Measurements from ENCODE around the gene TLCD3B.

TLCD3B gene

DNA sequence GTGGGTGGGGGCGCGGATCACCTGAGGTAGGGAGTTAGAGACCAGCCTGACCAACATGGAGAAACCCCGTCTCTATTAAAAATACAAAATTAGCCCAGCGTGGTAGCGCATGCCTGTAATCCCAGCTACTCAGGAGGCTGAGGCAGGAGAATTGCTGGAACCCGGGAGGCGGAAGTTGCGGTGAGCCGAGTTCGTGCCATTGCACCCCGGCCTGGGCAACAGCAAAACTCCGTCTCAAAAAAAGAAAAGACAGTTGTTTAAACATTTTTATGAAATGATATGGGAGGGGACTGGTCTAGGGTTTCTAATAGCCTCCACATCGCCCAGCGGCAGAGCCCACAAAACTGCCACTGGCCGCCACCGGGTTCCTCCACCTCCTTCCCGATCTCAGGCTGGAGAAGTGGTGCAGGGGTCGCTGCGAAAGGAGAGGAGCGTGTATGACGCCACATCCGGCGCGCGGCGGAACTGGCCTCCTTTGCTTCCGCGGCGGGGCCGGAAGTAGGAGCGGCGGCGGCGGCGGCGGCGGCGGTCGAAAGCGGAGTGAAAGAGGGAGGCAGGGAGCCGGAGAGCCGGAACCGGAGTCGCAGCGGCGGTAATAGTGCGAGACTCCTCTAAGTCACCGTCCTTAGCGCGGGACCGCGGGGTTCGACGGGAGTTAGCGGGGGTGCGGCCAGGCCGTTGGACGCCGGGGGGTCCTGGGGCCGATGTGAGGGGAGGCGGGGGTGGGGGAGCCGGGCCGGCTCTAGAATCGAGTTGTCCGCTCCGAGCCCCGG lies 44.6 kb upstream of the TLCD3B start, which contains the start of gene PPP4C:
PPP4C (plus strand) TSS at position 492 of the 773 bp plus-strand sequence. CDS start 384 bp downstream, outside the sequence.
- Histone ChIP-seq H3K27me3 (no peaks in the 10 kb centered on the region), H3K4me1 (ENCODE audit: control insufficient read depth in 1 of 2, insufficient read depth in 1 of 2, low read depth in 1 of 2, low read length in 1 of 2) (peaks cover 36 to 37% of the 10 kb centered on the region in 2 experiments), H3K27ac (peak within 1 kb of the TSS; percentile 96), H3K9me3 (no peaks in the 10 kb centered on the region), H3K4me3 (ENCODE audit: low read depth in 1 of 2, low read length in 1 of 2) (peak within 1 kb of the TSS; percentile 89 to 97), H3K36me3 (peaks cover 72% of the 10 kb centered on the region)
- TF ChIP-seq, protein P1, sequence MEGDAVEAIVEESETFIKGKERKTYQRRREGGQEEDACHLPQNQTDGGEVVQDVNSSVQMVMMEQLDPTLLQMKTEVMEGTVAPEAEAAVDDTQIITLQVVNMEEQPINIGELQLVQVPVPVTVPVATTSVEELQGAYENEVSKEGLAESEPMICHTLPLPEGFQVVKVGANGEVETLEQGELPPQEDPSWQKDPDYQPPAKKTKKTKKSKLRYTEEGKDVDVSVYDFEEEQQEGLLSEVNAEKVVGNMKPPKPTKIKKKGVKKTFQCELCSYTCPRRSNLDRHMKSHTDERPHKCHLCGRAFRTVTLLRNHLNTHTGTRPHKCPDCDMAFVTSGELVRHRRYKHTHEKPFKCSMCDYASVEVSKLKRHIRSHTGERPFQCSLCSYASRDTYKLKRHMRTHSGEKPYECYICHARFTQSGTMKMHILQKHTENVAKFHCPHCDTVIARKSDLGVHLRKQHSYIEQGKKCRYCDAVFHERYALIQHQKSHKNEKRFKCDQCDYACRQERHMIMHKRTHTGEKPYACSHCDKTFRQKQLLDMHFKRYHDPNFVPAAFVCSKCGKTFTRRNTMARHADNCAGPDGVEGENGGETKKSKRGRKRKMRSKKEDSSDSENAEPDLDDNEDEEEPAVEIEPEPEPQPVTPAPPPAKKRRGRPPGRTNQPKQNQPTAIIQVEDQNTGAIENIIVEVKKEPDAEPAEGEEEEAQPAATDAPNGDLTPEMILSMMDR (IDR thresholded peaks at IDR 0.05) = peak; percentile 57

DNA sequence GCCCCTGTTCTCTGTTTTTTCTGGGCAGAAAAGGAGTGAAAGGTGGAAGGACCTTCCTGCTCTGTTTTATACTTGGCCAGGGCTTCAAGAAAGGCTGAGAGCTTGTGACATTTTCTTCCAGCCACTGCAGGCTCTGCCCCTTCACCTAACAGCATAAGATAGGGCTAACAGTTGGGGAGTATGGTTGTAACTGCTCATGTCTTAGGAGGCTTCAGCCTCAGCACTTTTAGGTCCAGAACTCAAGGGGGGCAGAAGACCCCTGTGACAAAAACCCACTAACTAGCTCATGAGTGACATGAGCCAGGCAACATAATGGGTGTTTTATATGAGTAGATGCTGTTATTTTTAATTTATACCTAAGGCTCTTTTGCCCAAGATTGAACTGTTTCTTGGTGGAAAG lies 39.4 kb upstream of the TLCD3B start:
- Histone ChIP-seq H3K4me1 (ENCODE audit: control insufficient read depth in 1 of 2, insufficient read depth in 1 of 2, low read depth in 1 of 2, low read length in 1 of 2) (peaks cover 43 to 54% of the 10 kb centered on the region in 2 experiments), H3K27me3 (no peaks in the 10 kb centered on the region), H3K9me3 (no peaks in the 10 kb centered on the region), H3K36me3 (peaks cover 72% of the 10 kb centered on the region), H3K4me3 (ENCODE audit: low read depth in 1 of 2, low read length in 1 of 2) (no peak overlapping the region), H3K27ac (peak overlapping the region; percentile 66)
- TF ChIP-seq, protein P1 (IDR thresholded peaks at IDR 0.05) = no peak

DNA sequence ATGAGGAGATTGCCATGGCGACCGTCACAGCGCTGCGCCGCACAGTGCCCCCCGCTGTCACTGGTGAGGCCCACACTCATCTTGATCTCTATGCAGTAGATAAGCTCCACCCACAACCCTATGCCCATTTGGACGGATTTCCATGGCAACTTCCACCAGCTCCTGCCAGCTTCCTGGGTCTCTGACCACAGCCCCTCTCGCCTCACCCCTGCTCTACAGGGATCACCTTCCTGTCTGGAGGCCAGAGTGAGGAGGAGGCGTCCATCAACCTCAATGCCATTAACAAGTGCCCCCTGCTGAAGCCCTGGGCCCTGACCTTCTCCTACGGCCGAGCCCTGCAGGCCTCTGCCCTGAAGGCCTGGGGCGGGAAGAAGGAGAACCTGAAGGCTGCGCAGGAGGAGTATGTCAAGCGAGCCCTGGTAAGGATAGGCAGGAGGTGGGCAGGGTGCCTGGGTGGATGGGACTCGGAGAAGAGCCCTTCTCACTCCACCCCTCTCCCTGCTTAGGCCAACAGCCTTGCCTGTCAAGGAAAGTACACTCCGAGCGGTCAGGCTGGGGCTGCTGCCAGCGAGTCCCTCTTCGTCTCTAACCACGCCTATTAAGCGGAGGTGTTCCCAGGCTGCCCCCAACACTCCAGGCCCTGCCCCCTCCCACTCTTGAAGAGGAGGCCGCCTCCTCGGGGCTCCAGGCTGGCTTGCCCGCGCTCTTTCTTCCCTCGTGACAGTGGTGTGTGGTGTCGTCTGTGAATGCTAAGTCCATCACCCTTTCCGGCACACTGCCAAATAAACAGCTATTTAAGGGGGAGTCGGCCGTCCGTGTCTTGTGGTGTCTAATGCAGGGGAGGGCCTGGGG lies 38.8 kb upstream of the TLCD3B start:
- TF ChIP-seq, protein P1 (IDR thresholded peaks at IDR 0.05) = no peak
- no peaks in the 10 kb centered on the region for H3K9me3 ChIP-seq
- peaks cover 72% of the 10 kb centered on the region for H3K36me3 ChIP-seq
- H3K27me3 ChIP-seq = no peaks in the 10 kb centered on the region
- H3K4me1 ChIP-seq (ENCODE audit: control insufficient read depth in 1 of 2, insufficient read depth in 1 of 2, low read depth in 1 of 2, low read length in 1 of 2) = peaks cover 41 to 52% of the 10 kb centered on the region in 2 experiments
- no peak overlapping the region for H3K4me3 ChIP-seq (ENCODE audit: low read depth in 1 of 2, low read length in 1 of 2)
- peak overlapping the region; percentile 66 for H3K27ac ChIP-seq

DNA sequence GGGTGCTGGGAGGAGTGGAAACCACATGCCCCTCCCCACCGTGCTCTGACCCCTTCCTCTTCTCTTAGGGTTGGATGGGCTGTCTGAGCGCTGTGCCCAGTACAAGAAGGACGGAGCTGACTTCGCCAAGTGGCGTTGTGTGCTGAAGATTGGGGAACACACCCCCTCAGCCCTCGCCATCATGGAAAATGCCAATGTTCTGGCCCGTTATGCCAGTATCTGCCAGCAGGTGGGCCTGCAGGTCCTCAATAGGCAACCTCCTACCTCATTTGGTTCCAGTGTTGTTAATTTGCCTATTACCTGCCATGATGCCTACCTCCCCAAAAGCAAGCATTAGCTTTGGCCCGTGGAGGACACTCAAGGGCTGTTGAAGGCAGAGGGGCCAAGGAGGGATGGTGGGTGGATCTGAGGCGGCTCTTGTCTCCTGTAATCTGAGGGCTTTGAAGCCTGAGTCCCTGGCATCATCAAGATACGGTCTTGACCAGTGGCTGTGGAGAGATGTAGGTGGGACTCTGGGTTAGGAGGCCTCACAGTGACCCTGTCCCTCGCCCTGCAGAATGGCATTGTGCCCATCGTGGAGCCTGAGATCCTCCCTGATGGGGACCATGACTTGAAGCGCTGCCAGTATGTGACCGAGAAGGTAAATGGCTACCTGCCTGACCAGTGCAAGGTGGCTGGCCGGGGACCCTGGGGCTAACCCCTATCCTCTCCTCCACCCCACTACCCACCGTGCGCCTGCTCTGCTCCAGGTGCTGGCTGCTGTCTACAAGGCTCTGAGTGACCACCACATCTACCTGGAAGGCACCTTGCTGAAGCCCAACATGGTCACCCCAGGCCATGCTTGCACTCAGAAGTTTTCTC lies 37.9 kb upstream of the TLCD3B start:
- Histone ChIP-seq H3K4me1 (ENCODE audit: control insufficient read depth in 1 of 2, insufficient read depth in 1 of 2, low read depth in 1 of 2, low read length in 1 of 2) (peaks cover 47 to 58% of the 10 kb centered on the region in 2 experiments), H3K27me3 (no peaks in the 10 kb centered on the region), H3K27ac (peak overlapping the region; percentile 66), H3K9me3 (no peaks in the 10 kb centered on the region), H3K4me3 (ENCODE audit: low read depth in 1 of 2, low read length in 1 of 2) (no peak overlapping the region), H3K36me3 (peaks cover 71% of the 10 kb centered on the region)
- TF ChIP-seq, protein P1 (IDR thresholded peaks at IDR 0.05) = peak; percentile 74

DNA sequence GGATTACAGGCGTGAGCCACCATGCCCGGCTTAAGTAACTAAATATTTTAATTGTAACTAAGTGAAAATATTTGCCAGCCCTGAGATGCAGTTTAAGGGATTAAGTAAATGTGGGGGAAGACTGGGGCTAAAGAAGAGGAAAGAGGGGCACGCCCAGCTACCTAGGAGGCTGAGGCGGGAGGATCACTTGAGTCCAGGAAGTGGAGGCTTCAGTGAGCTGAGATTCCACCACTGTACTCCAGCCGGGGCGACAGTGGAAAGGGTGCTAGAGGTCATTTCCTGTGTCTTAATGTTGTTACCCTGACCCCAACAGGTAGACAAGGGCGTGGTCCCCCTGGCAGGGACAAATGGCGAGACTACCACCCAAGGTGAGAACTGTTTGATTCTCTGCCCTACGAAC lies 37.3 kb upstream of the TLCD3B start:
- peaks cover 64% of the 10 kb centered on the region for H3K36me3 ChIP-seq
- peaks cover 54 to 65% of the 10 kb centered on the region in 2 experiments for H3K4me1 ChIP-seq (ENCODE audit: control insufficient read depth in 1 of 2, insufficient read depth in 1 of 2, low read depth in 1 of 2, low read length in 1 of 2)
- TF ChIP-seq, protein P1 (IDR thresholded peaks at IDR 0.05) = no peak
- H3K27me3 ChIP-seq = no peaks in the 10 kb centered on the region
- peak overlapping the region in 1 of 2 experiments; percentile 96 for H3K4me3 ChIP-seq (ENCODE audit: low read depth in 1 of 2, low read length in 1 of 2)
- H3K9me3 ChIP-seq = no peaks in the 10 kb centered on the region
- H3K27ac ChIP-seq = peak overlapping the region; percentile 66
